Activated effector memory CD4-positive, alpha-beta T cell treated with anti-CD3 and anti-CD28 coated beads, Interleukin-2, amount 50 U/mL, for 16 hours (primary cell): Measurements from ENCODE around the gene ATG5.
"Not testable (repeated sequence)": the region's sequence is repeated elsewhere in the genome, so short reads cannot be mapped to it uniquely, and the experiment has no call there.

Experiments used
- DNase-seq: peaks from one replicate; pipeline ENCODE4 v3.0.0-alpha.2; 2020

Gene ATG5

GRCh38 chr6:106256201-106256968 is 69.2 kb downstream of the ATG5 start:
- DNase-seq: no peak

GRCh38 chr6:106255306-106255705 is 70.3 kb downstream of the ATG5 start:
- DNase-seq: no peak

GRCh38 chr6:106254636-106255035 is 70.9 kb downstream of the ATG5 start:
- DNase-seq: no peak

GRCh38 chr6:106253731-106254130 is 71.8 kb downstream of the ATG5 start:
- no peak for DNase-seq

- DNase-seq: no peak
These were observed 72.4 kb downstream of the ATG5 start for GRCh38 chr6:106253172-106253571.

GRCh38 chr6:106252687-106253086 is 72.9 kb downstream of the ATG5 start:
- no peak for DNase-seq

- not testable (repeated sequence) for DNase-seq
These were observed 73.9 kb downstream of the ATG5 start for GRCh38 chr6:106251531-106252255.

- DNase-seq: no peak
These were observed 74.6 kb downstream of the ATG5 start for GRCh38 chr6:106250953-106251352.

- DNase-seq: no peak
These were observed 75.9 kb downstream of the ATG5 start for GRCh38 chr6:106249658-106250057.

- DNase-seq: no peak
These were observed 77.8 kb downstream of the ATG5 start for GRCh38 chr6:106247733-106248132.

GRCh38 chr6:106247293-106247692 is 78.3 kb downstream of the ATG5 start:
- no peak for DNase-seq

- DNase-seq: no peak
These were observed 80.6 kb downstream of the ATG5 start for GRCh38 chr6:106244931-106245330.

- DNase-seq: no peak
These were observed 81.0 kb downstream of the ATG5 start for GRCh38 chr6:106244521-106244920.

- DNase-seq: no peak
These were observed 82.3 kb downstream of the ATG5 start for GRCh38 chr6:106243261-106243660.

- DNase-seq: no peak
These were observed 84.1 kb downstream of the ATG5 start for GRCh38 chr6:106241498-106241897.

GRCh38 chr6:106237286-106237685 is 88.3 kb downstream of the ATG5 start:
- DNase-seq: no peak

GRCh38 chr6:106229876-106230445 is 95.6 kb downstream of the ATG5 start:
- not testable (repeated sequence) for DNase-seq

- no peak for DNase-seq
These were observed 97.7 kb downstream of the ATG5 start for GRCh38 chr6:106227612-106228507.

- DNase-seq: no peak
These were observed 98.9 kb downstream of the ATG5 start for GRCh38 chr6:106226676-106227075.

- DNase-seq: no peak
These were observed 100.0 kb downstream of the ATG5 start for GRCh38 chr6:106225581-106225980.

GRCh38 chr6:106223300-106223930 is 102.1 kb downstream of the ATG5 start:
- DNase-seq: peak; percentile 85

GRCh38 chr6:106220485-106220884 is 105.1 kb downstream of the ATG5 start:
- no peak for DNase-seq
